GM12878 (cell line): Measurements from ENCODE around the gene CPLX1. TPM values are rescaled to one million over a fixed set of nuclear protein-coding genes. Genes with fewer than 3 reads are reported as not detected.

ENCODE experiments used
- BRCA1 ChIP-seq: IDR thresholded peaks from 2 replicates; pipeline ENCODE4 v1.6.1; 2011; ENCODE audit warnings: low read depth, low read length, improper control_type of control experiment
- CBFB ChIP-seq: IDR thresholded peaks from 2 replicates; pipeline ENCODE4 v1.6.1; 2016; ENCODE audit warnings: antibody characterized with exemption, low read depth
- CBX3 ChIP-seq: fragments of 200-600 bp; sonication (generic); IDR thresholded peaks from 2 replicates; pipeline ENCODE4 v1.6.1; 2016; ENCODE audit warnings: low read depth, borderline replicate concordance
- CHD2 ChIP-seq: IDR thresholded peaks from 2 replicates; pipeline ENCODE4 v1.6.1; 2011; ENCODE audit warnings: low read depth, low read length, improper control_type of control experiment, borderline replicate concordance
- CREB1 ChIP-seq: IDR thresholded peaks from 2 replicates; pipeline ENCODE4 v1.6.1; 2012; ENCODE audit warnings: low read depth, mild to moderate bottlenecking, inconsistent platforms
- EP300 ChIP-seq, 2 experiments: fragments of 150-350 bp in 1 of 2; IDR thresholded peaks; 2 replicates each; pipeline ENCODE4 v1.6.1; 2011 to 2012; ENCODE audit warnings: low read depth in 2 of 2, low read length in 2 of 2, borderline replicate concordance in 1 of 2, improper control_type of control experiment in 1 of 2, inconsistent platforms in 1 of 2; ENCODE audit not compliant: control insufficient read depth in 1 of 2
- IRF5 ChIP-seq: fragments of 450-650 bp; IDR thresholded peaks from 2 replicates; pipeline ENCODE4 v1.6.1; 2017; ENCODE audit warnings: borderline replicate concordance
- KLF5 ChIP-seq: fragments of 450-650 bp; IDR thresholded peaks from 2 replicates; pipeline ENCODE4 v1.6.1; 2014; ENCODE audit warnings: mild to moderate bottlenecking; ENCODE audit not compliant: partially characterized antibody
- MEF2B ChIP-seq: fragments of 450-650 bp; IDR thresholded peaks from 2 replicates; pipeline ENCODE4 v1.6.1; 2018; ENCODE audit warnings: mild to moderate bottlenecking, moderate library complexity; ENCODE audit not compliant: partially characterized antibody, poor library complexity, severe bottlenecking
- MTA2 ChIP-seq: fragments of 450-650 bp; IDR thresholded peaks from 2 replicates; pipeline ENCODE4 v1.6.1; 2016; ENCODE audit warnings: low read depth, mild to moderate bottlenecking, moderate library complexity
- NBN ChIP-seq: fragments of 450-650 bp; IDR thresholded peaks from 2 replicates; pipeline ENCODE4 v1.6.1; 2016
- PAX5 ChIP-seq: IDR thresholded peaks from 2 replicates; pipeline ENCODE4 v1.6.1; 2011; ENCODE audit warnings: low read depth, low read length, borderline replicate concordance
- PAX8 ChIP-seq: fragments of 450-650 bp; IDR thresholded peaks from 2 replicates; pipeline ENCODE4 v1.6.1; 2017; ENCODE audit warnings: mild to moderate bottlenecking, moderate library complexity
- POU2F2 ChIP-seq: IDR thresholded peaks from 3 replicates; pipeline ENCODE4 v1.6.1; 2011; ENCODE audit warnings: low read depth, mild to moderate bottlenecking, low read length, borderline replicate concordance
- RAD51 ChIP-seq: fragments of 450-650 bp; IDR thresholded peaks from 2 replicates; pipeline ENCODE4 v1.6.1; 2016; ENCODE audit warnings: moderate library complexity, mild to moderate bottlenecking, inconsistent platforms
- RFX5 ChIP-seq: IDR thresholded peaks from 2 replicates; pipeline ENCODE4 v1.6.1; 2011; ENCODE audit warnings: low read depth, low read length, improper control_type of control experiment
- TARDBP ChIP-seq: IDR thresholded peaks from 2 replicates; pipeline ENCODE4 v1.6.1; 2016; ENCODE audit warnings: borderline replicate concordance
- TBL1XR1 ChIP-seq: IDR thresholded peaks from 2 replicates; pipeline ENCODE4 v1.6.1; 2012; ENCODE audit warnings: low read depth, low read length, improper control_type of control experiment
- TCF3 ChIP-seq: IDR thresholded peaks from 2 replicates; pipeline ENCODE4 v1.6.1; 2012; ENCODE audit warnings: low read depth, mild to moderate bottlenecking, low read length, borderline replicate concordance; ENCODE audit not compliant: insufficient read depth
- YY1 ChIP-seq: IDR thresholded peaks from 2 replicates; pipeline ENCODE4 v1.6.1; 2011; ENCODE audit warnings: low read depth, mild to moderate bottlenecking, low read length
- polyA plus RNA-seq, 11 experiments: library from polyadenylated mRNA; depleted of rRNA in 4 of 11; unstranded in 6 of 11; stranded (reverse) in 5 of 11; fragments of >200 nt; fragmentation: Nextera tagmentation in 4 of 11; fragmentation: Illumina TruSeq in 1 of 11; extraction: Ambion mirVana in 4 of 11; extraction: Trizol in 1 of 11; gene quantifications; 1 replicate in 1 of 11; 2 replicates in 10 of 11; pipeline versions ENCODE4 v1.2.1 to v1.2.3, GENCODE V29; 2011 to 2016; ENCODE audit warnings: inconsistent platforms in 2 of 11, missing spikeins in 2 of 11, low read depth in 1 of 11
- total RNA-seq, 4 experiments: library from RNA; depleted of rRNA in 3 of 4; stranded (reverse); fragments of >200 nt in 3 of 4; fragmentation: Illumina TruSeq in 1 of 4; extraction: Trizol in 1 of 4; gene quantifications; 2 replicates each; pipeline versions ENCODE4 v1.2.1 to v1.2.3, GENCODE V29; 2013 to 2021
- TF ChIP-seq, protein P1 (sequence below): fragments of 450-650 bp; IDR thresholded peaks from 2 replicates; pipeline ENCODE4 v1.6.1; 2016; ENCODE audit warnings: mild to moderate bottlenecking
- TF ChIP-seq, protein P2 (sequence below): fragments of 450-650 bp; IDR thresholded peaks from 2 replicates; pipeline ENCODE4 v1.6.1; 2016; ENCODE audit warnings: mild to moderate bottlenecking

CPLX1 gene
- total and polyA plus RNA-seq, 10 of the 15 experiments (the other 5 are each of a cell fraction or from before 2014, with no cell fraction given) = 0.04 to 1.2 (median 0.13) TPM; not detected in 5

DNA sequence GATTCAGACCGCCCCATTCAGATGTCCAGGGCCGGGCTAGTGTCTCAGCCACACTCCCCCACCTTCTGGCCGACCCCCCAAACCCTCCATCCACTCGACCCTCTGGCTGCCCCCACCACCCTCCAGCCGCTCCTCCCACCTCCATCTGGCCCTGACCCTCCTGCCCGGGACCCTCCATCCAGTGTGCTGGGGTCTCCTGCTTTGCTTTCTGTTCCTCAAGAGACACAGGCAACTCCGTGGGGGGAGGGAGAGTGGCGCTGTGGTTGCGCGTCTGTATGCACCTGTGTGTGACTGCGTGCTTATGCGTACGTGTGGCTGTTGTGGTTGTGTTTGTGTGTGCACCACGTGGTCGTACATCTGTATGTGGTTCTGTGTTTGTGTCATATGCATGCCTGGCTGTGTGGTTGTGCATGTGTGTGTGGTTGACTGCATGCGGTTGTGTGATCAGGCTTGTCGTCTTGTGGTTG, 33.3 kb downstream of the CPLX1 start (continued):
- peak; percentile 70 to 82; a peak in 3 of 4 replicates for TF ChIP-seq EP300 (IDR thresholded peaks at IDR 0.05; ENCODE audit: borderline replicate concordance in 1 of 2, control insufficient read depth in 1 of 2, low read depth in 2 of 2, low read length in 2 of 2)
- peak; percentile 75 for TF ChIP-seq MTA2
- peak; percentile 80; the same call in 1 of the 2 replicates for TF ChIP-seq CBFB
- no peak for TF ChIP-seq TBL1XR1
- TF ChIP-seq MEF2B = peak; percentile 32
- no peak for TF ChIP-seq PAX8
- TF ChIP-seq BRCA1 = no peak
- TF ChIP-seq, protein P1, sequence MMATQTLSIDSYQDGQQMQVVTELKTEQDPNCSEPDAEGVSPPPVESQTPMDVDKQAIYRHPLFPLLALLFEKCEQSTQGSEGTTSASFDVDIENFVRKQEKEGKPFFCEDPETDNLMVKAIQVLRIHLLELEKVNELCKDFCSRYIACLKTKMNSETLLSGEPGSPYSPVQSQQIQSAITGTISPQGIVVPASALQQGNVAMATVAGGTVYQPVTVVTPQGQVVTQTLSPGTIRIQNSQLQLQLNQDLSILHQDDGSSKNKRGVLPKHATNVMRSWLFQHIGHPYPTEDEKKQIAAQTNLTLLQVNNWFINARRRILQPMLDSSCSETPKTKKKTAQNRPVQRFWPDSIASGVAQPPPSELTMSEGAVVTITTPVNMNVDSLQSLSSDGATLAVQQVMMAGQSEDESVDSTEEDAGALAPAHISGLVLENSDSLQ = peak; percentile 27; the same call in 1 of the 2 replicates
- TF ChIP-seq, protein P2, sequence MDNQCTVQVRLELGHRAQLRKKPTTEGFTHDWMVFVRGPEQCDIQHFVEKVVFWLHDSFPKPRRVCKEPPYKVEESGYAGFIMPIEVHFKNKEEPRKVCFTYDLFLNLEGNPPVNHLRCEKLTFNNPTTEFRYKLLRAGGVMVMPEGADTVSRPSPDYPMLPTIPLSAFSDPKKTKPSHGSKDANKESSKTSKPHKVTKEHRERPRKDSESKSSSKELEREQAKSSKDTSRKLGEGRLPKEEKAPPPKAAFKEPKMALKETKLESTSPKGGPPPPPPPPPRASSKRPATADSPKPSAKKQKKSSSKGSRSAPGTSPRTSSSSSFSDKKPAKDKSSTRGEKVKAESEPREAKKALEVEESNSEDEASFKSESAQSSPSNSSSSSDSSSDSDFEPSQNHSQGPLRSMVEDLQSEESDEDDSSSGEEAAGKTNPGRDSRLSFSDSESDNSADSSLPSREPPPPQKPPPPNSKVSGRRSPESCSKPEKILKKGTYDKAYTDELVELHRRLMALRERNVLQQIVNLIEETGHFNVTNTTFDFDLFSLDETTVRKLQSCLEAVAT = peak; percentile 97
- TF ChIP-seq PAX5 = peak; percentile 95
- TF ChIP-seq CHD2 = peak; percentile 51; the same call in 1 of the 2 replicates
- TF ChIP-seq IRF5 = peak; percentile 89
- no peak for TF ChIP-seq CBX3
- no peak; the same call in none of the 2 replicates for TF ChIP-seq RAD51
- TF ChIP-seq NBN = peak; percentile 94
- peak; percentile 28 for TF ChIP-seq KLF5
- TF ChIP-seq YY1 = no peak
- peak; percentile 37; the same call in 1 of the 2 replicates for TF ChIP-seq CREB1
- TF ChIP-seq TCF3 = peak; percentile 92
- peak; percentile 84; the same call in 2 of the 3 replicates for TF ChIP-seq POU2F2
- TF ChIP-seq RFX5 = no peak
- TF ChIP-seq TARDBP = no peak
